SK-N-SH treated with all-trans-retinoic acid at 6 μM for 48 hours (cell line): ENCODE data around the gene PPP1R1C.

Experiments used
- OSR1 ChIP-seq: fragments of 250-450 bp; sonication (Bioruptor Pico); IDR thresholded peaks from 2 replicates; pipeline ENCODE4 v1.8.0; 2022; ENCODE audit warnings: moderate library complexity, mild to moderate bottlenecking, inconsistent platforms
- ZNF565 ChIP-seq: fragments of 450-650 bp; formaldehyde crosslinking; conservative IDR thresholded peaks from 2 replicates; pipeline ENCODE4 v1.5.0; 2020; ENCODE audit warnings: low read depth, mild to moderate bottlenecking, moderate library complexity
- TF ChIP-seq, protein P1 (sequence below): fragments of 250-450 bp; sonication (Bioruptor Pico); IDR thresholded peaks from 2 replicates; pipeline ENCODE4 v1.8.0; 2020; ENCODE audit warnings: mild to moderate bottlenecking, moderate library complexity, borderline replicate concordance
- TF ChIP-seq, protein P2 (sequence below): fragments of 250-450 bp; sonication (Bioruptor Pico); IDR thresholded peaks from 2 replicates; pipeline ENCODE4 v1.5.1; 2020; ENCODE audit warnings: low read depth, mild to moderate bottlenecking, moderate library complexity

DNA sequence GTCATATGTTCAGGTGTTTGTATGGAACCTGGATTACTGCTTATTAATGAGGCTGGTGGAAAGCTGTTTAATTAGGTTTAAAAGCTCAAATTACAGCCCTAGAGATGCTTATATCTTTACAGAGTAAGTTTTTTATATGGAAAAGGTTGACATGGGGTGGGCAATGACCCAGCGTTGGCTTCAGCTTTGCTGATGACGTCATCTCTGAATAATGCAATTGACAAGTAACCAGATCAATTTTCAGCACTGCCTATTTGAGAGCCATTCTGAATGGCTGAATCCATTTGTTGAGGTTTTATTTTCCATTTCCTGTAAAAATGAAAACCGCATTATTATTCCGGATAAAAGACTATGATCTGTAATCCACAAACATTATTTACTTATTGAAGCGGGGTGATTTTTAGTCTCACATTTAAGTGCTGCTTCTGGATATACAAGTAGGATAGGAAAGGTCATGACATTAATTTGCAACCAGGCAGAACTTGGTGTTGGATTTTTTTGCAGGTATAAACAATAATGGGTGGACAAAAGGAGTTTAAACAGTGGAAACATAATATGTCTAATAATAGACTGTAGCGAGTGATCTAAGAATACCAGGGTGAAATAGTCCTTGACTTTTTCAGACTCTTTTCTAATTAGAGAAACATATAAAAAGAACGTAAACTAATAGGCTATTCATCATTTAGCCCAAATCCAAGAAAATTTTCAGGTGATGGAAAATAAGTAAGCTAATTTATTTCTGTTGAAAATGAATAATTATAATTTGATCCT is 2.7 kb downstream of the PPP1R1C start:
- TF ChIP-seq, protein P1, sequence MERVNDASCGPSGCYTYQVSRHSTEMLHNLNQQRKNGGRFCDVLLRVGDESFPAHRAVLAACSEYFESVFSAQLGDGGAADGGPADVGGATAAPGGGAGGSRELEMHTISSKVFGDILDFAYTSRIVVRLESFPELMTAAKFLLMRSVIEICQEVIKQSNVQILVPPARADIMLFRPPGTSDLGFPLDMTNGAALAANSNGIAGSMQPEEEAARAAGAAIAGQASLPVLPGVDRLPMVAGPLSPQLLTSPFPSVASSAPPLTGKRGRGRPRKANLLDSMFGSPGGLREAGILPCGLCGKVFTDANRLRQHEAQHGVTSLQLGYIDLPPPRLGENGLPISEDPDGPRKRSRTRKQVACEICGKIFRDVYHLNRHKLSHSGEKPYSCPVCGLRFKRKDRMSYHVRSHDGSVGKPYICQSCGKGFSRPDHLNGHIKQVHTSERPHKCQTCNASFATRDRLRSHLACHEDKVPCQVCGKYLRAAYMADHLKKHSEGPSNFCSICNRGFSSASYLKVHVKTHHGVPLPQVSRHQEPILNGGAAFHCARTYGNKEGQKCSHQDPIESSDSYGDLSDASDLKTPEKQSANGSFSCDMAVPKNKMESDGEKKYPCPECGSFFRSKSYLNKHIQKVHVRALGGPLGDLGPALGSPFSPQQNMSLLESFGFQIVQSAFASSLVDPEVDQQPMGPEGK (CRISPR knock-in tag): no peak
- no peak for TF ChIP-seq OSR1
- TF ChIP-seq, protein P2, sequence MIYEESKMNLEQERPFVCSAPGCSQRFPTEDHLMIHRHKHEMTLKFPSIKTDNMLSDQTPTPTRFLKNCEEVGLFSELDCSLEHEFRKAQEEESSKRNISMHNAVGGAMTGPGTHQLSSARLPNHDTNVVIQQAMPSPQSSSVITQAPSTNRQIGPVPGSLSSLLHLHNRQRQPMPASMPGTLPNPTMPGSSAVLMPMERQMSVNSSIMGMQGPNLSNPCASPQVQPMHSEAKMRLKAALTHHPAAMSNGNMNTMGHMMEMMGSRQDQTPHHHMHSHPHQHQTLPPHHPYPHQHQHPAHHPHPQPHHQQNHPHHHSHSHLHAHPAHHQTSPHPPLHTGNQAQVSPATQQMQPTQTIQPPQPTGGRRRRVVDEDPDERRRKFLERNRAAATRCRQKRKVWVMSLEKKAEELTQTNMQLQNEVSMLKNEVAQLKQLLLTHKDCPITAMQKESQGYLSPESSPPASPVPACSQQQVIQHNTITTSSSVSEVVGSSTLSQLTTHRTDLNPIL (CRISPR knock-in tag): no peak
- no peak for TF ChIP-seq ZNF565 (CRISPR knock-in tag)
